ENCODE data around the gene CD300H. TPM values are rescaled to one million over a fixed set of nuclear protein-coding genes. Genes with fewer than 3 reads are reported as not detected.

CD300H gene
- total RNA-seq, 1 experiment from 2014 or later: not detected

DNA sequence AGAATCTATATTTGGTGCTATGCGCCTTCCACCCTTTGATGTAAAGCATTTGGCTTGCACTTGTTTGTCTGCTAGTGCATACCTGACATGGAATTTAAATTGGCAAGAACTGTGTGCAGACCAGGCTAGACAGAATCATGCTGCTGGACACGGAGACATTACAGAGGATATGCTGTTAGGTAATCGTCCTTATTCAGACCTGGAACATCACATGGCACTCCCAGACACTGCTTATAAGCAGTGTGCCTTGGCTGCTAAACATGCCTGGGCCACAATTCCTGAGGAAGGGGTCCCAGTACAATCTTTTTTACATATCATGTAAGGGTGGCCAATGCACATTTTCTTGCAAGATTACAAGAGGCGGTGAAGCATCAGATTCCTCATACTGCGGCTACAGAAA, 18.4 kb upstream of the CD300H start:
- DNase-seq (ENCODE audit: low read depth, low spot score) (no peak), ATAC-seq (no peak)
- H3K27me3 ChIP-seq (ENCODE audit: control insufficient read depth, insufficient read depth, low read length): peaks cover 8% of the 10 kb centered on the region; the same call in 1 of the 2 replicates
- no peaks in the 10 kb centered on the region for H3K4me1 ChIP-seq (ENCODE audit: control insufficient read depth, insufficient read depth, low read length)
- no peaks in the 10 kb centered on the region; the same call in 1 of the 2 replicates for H3K9me3 ChIP-seq (ENCODE audit: control insufficient read depth, insufficient read depth, low read depth, low read length)
- in situ Hi-C loops (cut with HindIII; ENCODE audit: low pct_unique_long_range_greater_than_20kb, low sequenced_read_pairs): no loop called here
- no peak overlapping the region for H3K4me3 ChIP-seq (ENCODE audit: low read depth in 2 of 2, low read length in 2 of 2)
- intact Hi-C loops (cut with micrococcal nuclease; ENCODE audit: unreplicated experiment): no loop called here
- ChIA-PET CTCF (no interaction called here), POLR2A (no interaction called here)
- H3K27ac ChIP-seq (ENCODE audit: low read length): no peak overlapping the region
- TF ChIP-seq, protein P1, sequence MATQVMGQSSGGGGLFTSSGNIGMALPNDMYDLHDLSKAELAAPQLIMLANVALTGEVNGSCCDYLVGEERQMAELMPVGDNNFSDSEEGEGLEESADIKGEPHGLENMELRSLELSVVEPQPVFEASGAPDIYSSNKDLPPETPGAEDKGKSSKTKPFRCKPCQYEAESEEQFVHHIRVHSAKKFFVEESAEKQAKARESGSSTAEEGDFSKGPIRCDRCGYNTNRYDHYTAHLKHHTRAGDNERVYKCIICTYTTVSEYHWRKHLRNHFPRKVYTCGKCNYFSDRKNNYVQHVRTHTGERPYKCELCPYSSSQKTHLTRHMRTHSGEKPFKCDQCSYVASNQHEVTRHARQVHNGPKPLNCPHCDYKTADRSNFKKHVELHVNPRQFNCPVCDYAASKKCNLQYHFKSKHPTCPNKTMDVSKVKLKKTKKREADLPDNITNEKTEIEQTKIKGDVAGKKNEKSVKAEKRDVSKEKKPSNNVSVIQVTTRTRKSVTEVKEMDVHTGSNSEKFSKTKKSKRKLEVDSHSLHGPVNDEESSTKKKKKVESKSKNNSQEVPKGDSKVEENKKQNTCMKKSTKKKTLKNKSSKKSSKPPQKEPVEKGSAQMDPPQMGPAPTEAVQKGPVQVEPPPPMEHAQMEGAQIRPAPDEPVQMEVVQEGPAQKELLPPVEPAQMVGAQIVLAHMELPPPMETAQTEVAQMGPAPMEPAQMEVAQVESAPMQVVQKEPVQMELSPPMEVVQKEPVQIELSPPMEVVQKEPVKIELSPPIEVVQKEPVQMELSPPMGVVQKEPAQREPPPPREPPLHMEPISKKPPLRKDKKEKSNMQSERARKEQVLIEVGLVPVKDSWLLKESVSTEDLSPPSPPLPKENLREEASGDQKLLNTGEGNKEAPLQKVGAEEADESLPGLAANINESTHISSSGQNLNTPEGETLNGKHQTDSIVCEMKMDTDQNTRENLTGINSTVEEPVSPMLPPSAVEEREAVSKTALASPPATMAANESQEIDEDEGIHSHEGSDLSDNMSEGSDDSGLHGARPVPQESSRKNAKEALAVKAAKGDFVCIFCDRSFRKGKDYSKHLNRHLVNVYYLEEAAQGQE (IDR thresholded peaks at IDR 0.05; ENCODE audit: insufficient read depth in 1 of 2, low read depth in 2 of 2, low read length in 1 of 2): no peak
- TF ChIP-seq SIN3A (IDR thresholded peaks at IDR 0.05; ENCODE audit: borderline replicate concordance, insufficient read depth, low read depth, low read length): no peak
- TF ChIP-seq POLR2AphosphoS5 (IDR thresholded peaks at IDR 0.05; ENCODE audit: low read depth, low read length): no peak
- no peak for TF ChIP-seq TCF7L2 (IDR thresholded peaks at IDR 0.05; ENCODE audit: low read depth, low read length)
- TF ChIP-seq, protein P2, sequence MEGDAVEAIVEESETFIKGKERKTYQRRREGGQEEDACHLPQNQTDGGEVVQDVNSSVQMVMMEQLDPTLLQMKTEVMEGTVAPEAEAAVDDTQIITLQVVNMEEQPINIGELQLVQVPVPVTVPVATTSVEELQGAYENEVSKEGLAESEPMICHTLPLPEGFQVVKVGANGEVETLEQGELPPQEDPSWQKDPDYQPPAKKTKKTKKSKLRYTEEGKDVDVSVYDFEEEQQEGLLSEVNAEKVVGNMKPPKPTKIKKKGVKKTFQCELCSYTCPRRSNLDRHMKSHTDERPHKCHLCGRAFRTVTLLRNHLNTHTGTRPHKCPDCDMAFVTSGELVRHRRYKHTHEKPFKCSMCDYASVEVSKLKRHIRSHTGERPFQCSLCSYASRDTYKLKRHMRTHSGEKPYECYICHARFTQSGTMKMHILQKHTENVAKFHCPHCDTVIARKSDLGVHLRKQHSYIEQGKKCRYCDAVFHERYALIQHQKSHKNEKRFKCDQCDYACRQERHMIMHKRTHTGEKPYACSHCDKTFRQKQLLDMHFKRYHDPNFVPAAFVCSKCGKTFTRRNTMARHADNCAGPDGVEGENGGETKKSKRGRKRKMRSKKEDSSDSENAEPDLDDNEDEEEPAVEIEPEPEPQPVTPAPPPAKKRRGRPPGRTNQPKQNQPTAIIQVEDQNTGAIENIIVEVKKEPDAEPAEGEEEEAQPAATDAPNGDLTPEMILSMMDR (IDR thresholded peaks at IDR 0.05): no peak
- no peaks in the 10 kb centered on the region for H3K36me3 ChIP-seq (ENCODE audit: control insufficient read depth, insufficient read depth, low read length)
- BruUV-seq (replicated peaks): no TSS peak

DNA sequence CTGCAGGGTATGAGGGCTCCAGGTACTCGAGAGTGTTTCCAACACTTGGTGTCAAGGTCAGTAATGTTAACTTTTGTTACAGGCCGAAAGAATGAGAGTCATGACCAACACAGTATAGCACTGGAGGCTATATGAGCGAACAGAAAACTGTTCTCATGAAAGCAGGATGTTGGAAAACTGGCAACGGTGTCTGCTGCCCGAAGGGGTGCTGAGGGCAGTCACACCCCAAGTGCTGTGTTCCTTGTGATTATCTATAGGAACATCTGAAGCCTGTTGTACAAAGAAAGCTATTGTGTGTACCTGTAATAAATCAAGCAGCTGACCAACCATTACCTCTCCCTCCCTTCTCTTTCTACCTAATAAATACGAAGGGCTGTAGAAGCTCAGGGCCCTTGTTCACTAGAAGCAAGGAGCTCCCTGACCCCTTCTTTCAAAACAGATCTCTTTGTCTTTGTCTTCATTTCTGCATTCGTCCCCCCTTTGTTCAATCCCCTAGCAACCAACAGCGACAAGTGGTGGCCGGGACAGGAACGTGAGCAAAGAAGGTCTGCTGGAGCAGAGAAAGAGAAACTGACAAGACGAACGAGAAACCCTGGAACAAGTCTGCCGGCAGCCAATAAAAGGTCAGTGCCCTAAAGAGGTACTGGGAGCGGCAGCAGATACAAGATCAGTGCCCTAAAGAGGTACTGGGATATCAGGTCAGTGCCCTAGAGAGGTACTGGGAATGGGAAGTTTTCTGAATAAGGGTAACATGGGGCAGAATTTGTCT, 17.2 kb upstream of the CD300H start:
- intact Hi-C loops (cut with micrococcal nuclease; ENCODE audit: unreplicated experiment): no loop called here
- in situ Hi-C loops (cut with HindIII; ENCODE audit: low pct_unique_long_range_greater_than_20kb, low sequenced_read_pairs): no loop called here
- ChIA-PET CTCF (no interaction called here), POLR2A (no interaction called here)
- TF ChIP-seq POLR2AphosphoS5 (IDR thresholded peaks at IDR 0.05; ENCODE audit: low read depth, low read length) (no peak), SIN3A (IDR thresholded peaks at IDR 0.05; ENCODE audit: borderline replicate concordance, insufficient read depth, low read depth, low read length) (no peak), TCF7L2 (IDR thresholded peaks at IDR 0.05; ENCODE audit: low read depth, low read length) (no peak)
- TF ChIP-seq, protein P1 (IDR thresholded peaks at IDR 0.05; ENCODE audit: insufficient read depth in 1 of 2, low read depth in 2 of 2, low read length in 1 of 2): no peak
- TF ChIP-seq, protein P2 (IDR thresholded peaks at IDR 0.05): no peak
- Histone ChIP-seq H3K4me1 (ENCODE audit: control insufficient read depth, insufficient read depth, low read length) (no peaks in the 10 kb centered on the region), H3K9me3 (ENCODE audit: control insufficient read depth, insufficient read depth, low read depth, low read length) (no peaks in the 10 kb centered on the region; the same call in 1 of the 2 replicates), H3K27me3 (ENCODE audit: control insufficient read depth, insufficient read depth, low read length) (peaks cover 6% of the 10 kb centered on the region; the same call in 1 of the 2 replicates), H3K36me3 (ENCODE audit: control insufficient read depth, insufficient read depth, low read length) (no peaks in the 10 kb centered on the region), H3K27ac (ENCODE audit: low read length) (no peak overlapping the region), H3K4me3 (ENCODE audit: low read depth in 2 of 2, low read length in 2 of 2) (no peak overlapping the region)
- no peak for DNase-seq (ENCODE audit: low read depth, low spot score)
- ATAC-seq: no peak
- BruUV-seq (replicated peaks): no TSS peak
